ENCODE measurements around the gene MED26.

- no peak for TF ChIP-seq TCF7L2 (IDR thresholded peaks at IDR 0.05; ENCODE audit: low read depth, low read length)
- no peak for TF ChIP-seq CTCF (IDR thresholded peaks at IDR 0.05)
- TF ChIP-seq, protein P1, sequence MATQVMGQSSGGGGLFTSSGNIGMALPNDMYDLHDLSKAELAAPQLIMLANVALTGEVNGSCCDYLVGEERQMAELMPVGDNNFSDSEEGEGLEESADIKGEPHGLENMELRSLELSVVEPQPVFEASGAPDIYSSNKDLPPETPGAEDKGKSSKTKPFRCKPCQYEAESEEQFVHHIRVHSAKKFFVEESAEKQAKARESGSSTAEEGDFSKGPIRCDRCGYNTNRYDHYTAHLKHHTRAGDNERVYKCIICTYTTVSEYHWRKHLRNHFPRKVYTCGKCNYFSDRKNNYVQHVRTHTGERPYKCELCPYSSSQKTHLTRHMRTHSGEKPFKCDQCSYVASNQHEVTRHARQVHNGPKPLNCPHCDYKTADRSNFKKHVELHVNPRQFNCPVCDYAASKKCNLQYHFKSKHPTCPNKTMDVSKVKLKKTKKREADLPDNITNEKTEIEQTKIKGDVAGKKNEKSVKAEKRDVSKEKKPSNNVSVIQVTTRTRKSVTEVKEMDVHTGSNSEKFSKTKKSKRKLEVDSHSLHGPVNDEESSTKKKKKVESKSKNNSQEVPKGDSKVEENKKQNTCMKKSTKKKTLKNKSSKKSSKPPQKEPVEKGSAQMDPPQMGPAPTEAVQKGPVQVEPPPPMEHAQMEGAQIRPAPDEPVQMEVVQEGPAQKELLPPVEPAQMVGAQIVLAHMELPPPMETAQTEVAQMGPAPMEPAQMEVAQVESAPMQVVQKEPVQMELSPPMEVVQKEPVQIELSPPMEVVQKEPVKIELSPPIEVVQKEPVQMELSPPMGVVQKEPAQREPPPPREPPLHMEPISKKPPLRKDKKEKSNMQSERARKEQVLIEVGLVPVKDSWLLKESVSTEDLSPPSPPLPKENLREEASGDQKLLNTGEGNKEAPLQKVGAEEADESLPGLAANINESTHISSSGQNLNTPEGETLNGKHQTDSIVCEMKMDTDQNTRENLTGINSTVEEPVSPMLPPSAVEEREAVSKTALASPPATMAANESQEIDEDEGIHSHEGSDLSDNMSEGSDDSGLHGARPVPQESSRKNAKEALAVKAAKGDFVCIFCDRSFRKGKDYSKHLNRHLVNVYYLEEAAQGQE (IDR thresholded peaks at IDR 0.05; ENCODE audit: insufficient read depth in 1 of 2, low read depth in 2 of 2, low read length in 1 of 2), result no peak
- no peak for TF ChIP-seq POLR2AphosphoS5 (IDR thresholded peaks at IDR 0.05; ENCODE audit: low read depth, low read length)
- no peak for TF ChIP-seq SIN3A (IDR thresholded peaks at IDR 0.05; ENCODE audit: borderline replicate concordance, insufficient read depth, low read depth, low read length)
Observed at GRCh38 chr19:16620584-16620983, 7.4 kb downstream of the MED26 start.

Measured in Panc1 (cell line).